Measurements from ENCODE around the gene MAGEC3.
"Not testable (repeated sequence)": the region's sequence is repeated elsewhere in the genome, so short reads cannot be mapped to it uniquely, and the experiment has no call there.

MAGEC3 gene

GRCh38 chrX:141838016-141838415 lies at the start of gene MAGEC3:
MAGEC3 (plus strand) TSS chrX:141838316; CDS start chrX:141838316, 0 bp downstream.
- in situ Hi-C loops (cut with MboI; ENCODE audit: low sequenced_read_pairs) = no loop called here

- in situ Hi-C loops (cut with MboI; ENCODE audit: low sequenced_read_pairs) = no loop called here
Measured at GRCh38 chrX:141791856-141792255, 46.3 kb upstream of the MAGEC3 start.

GRCh38 chrX:141811438-141811837 lies 26.7 kb upstream of the MAGEC3 start:
- in situ Hi-C loops (cut with MboI; ENCODE audit: low sequenced_read_pairs) = no loop called here

- in situ Hi-C loops (cut with MboI; ENCODE audit: low sequenced_read_pairs) = no loop called here
Measured at GRCh38 chrX:141814213-141814857, 23.8 kb upstream of the MAGEC3 start.

GRCh38 chrX:141815904-141816303 lies 22.2 kb upstream of the MAGEC3 start:
- in situ Hi-C loops (cut with MboI; ENCODE audit: low sequenced_read_pairs) = no loop called here

GRCh38 chrX:141832247-141832646 lies 5.9 kb upstream of the MAGEC3 start:
- in situ Hi-C loops (cut with MboI; ENCODE audit: low sequenced_read_pairs) = no loop called here

- in situ Hi-C loops (cut with MboI; ENCODE audit: low sequenced_read_pairs) = no loop called here
Measured at GRCh38 chrX:141839856-141840255, 1.7 kb downstream of the MAGEC3 start.

- in situ Hi-C loops (cut with MboI; ENCODE audit: low sequenced_read_pairs) = no loop called here
Measured at GRCh38 chrX:141857479-141857878, 19.4 kb downstream of the MAGEC3 start.

- in situ Hi-C loops (cut with MboI; ENCODE audit: low sequenced_read_pairs) = no loop called here
Measured at GRCh38 chrX:141879616-141880015, 41.5 kb downstream of the MAGEC3 start.

GRCh38 chrX:141888811-141889210 lies 50.7 kb downstream of the MAGEC3 start:
- in situ Hi-C loops (cut with MboI; ENCODE audit: low sequenced_read_pairs) = not testable (repeated sequence)

- in situ Hi-C loops (cut with MboI; ENCODE audit: low sequenced_read_pairs) = no loop called here
Measured at GRCh38 chrX:141894733-141895132, 56.6 kb downstream of the MAGEC3 start.

GRCh38 chrX:141897690-141898089 lies 59.6 kb downstream of the MAGEC3 start:
- in situ Hi-C loops (cut with MboI; ENCODE audit: low sequenced_read_pairs) = no loop called here

GRCh38 chrX:141902366-141902765 lies 64.2 kb downstream of the MAGEC3 start:
- in situ Hi-C loops (cut with MboI; ENCODE audit: low sequenced_read_pairs) = no loop called here

GRCh38 chrX:141903400-141904155 lies 65.5 kb downstream of the MAGEC3 start, which contains the start of gene MAGEC1:
MAGEC1 (plus strand) TSS chrX:141903894; CDS start chrX:141905073, 1,179 bp downstream.
- in situ Hi-C loops (cut with MboI; ENCODE audit: low sequenced_read_pairs) = no loop called here

- in situ Hi-C loops (cut with MboI; ENCODE audit: low sequenced_read_pairs) = no loop called here
Measured at GRCh38 chrX:141904262-141904661, 66.1 kb downstream of the MAGEC3 start.

- in situ Hi-C loops (cut with MboI; ENCODE audit: low sequenced_read_pairs) = no loop called here
Measured at GRCh38 chrX:141917801-141918200, 79.7 kb downstream of the MAGEC3 start.

- in situ Hi-C loops (cut with MboI; ENCODE audit: low sequenced_read_pairs) = no loop called here
Measured at GRCh38 chrX:141924293-141924692, 86.2 kb downstream of the MAGEC3 start.

GRCh38 chrX:141928432-141928831 lies 90.3 kb downstream of the MAGEC3 start:
- in situ Hi-C loops (cut with MboI; ENCODE audit: low sequenced_read_pairs) = no loop called here

GRCh38 chrX:141934059-141934641 lies 96.0 kb downstream of the MAGEC3 start:
- in situ Hi-C loops (cut with MboI; ENCODE audit: low sequenced_read_pairs) = no loop called here

- in situ Hi-C loops (cut with MboI; ENCODE audit: low sequenced_read_pairs) = no loop called here
Measured at GRCh38 chrX:141935645-141936044, 97.5 kb downstream of the MAGEC3 start.

- in situ Hi-C loops (cut with MboI; ENCODE audit: low sequenced_read_pairs) = no loop called here
Measured at GRCh38 chrX:141936080-141936479, 98.0 kb downstream of the MAGEC3 start.

- in situ Hi-C loops (cut with MboI; ENCODE audit: low sequenced_read_pairs) = no loop called here
Measured at GRCh38 chrX:141941234-141941633, 103.1 kb downstream of the MAGEC3 start.

All from hTERT RPE-1 (cell line).